Activated CD8-positive, alpha-beta memory T cell treated with anti-CD3 and anti-CD28 coated beads, Interleukin-2, amount 50 U/mL, for 48 hours (primary cell): Measurements from ENCODE around the gene SAPCD1.
"Not testable (repeated sequence)": the region's sequence is repeated elsewhere in the genome, so short reads cannot be mapped to it uniquely, and the experiment has no call there.

Experiments used
- DNase-seq: peaks from one replicate; pipeline ENCODE4 v3.0.0-alpha.2; 2020

Gene SAPCD1

GRCh38 chr6:31805939-31806469 lies 43.5 kb downstream of the SAPCD1 start:
- DNase-seq, result no peak

GRCh38 chr6:31806470-31807272 lies 44.2 kb downstream of the SAPCD1 start, which contains the start of gene LSM2:
LSM2 (minus strand) TSS chr6:31806966; CDS start chr6:31806757, 209 bp downstream.
- peak; percentile 98 for DNase-seq

GRCh38 chr6:31808599-31808998 lies 46.1 kb downstream of the SAPCD1 start:
- DNase-seq, result not testable (repeated sequence)

GRCh38 chr6:31811645-31812044 lies 49.2 kb downstream of the SAPCD1 start:
- no peak for DNase-seq

GRCh38 chr6:31813465-31813849 lies 51.0 kb downstream of the SAPCD1 start:
- DNase-seq, result no peak
